AG04450 (cell line): ENCODE results near the gene GGT6. TPM values are rescaled to one million over a fixed set of nuclear protein-coding genes. Genes with fewer than 3 reads are reported as not detected.

Experiments used
- CTCF ChIA-PET: fragments of 300-600, 350-600 bp; formaldehyde crosslinking; extraction: SDS; loops from one replicate; lab custom pipeline; 2022; ENCODE audit warnings: antibody characterized with exemption, inconsistent platforms; lab: Charles Lee
- POLR2A ChIA-PET: fragments of 350-600 bp; formaldehyde crosslinking; extraction: SDS; loops from one replicate; lab custom pipeline; 2021; ENCODE audit warnings: antibody characterized with exemption, inconsistent platforms; lab: Yijun Ruan, JAX
- DNase-seq: peaks from one replicate; pipeline ENCODE4 v3.0.0-alpha.2; 2011; ENCODE audit warnings: low read depth, low spot score
- H3K27ac ChIP-seq: one replicate; pipeline ENCODE4 v1.5.1; 2012; ENCODE audit warnings: low read depth, low read length, control low read depth
- H3K27me3 ChIP-seq: one replicate; pipeline ENCODE4 v1.6.0; 2012; ENCODE audit warnings: low read length; ENCODE audit not compliant: control insufficient read depth, insufficient read depth
- H3K4me3 ChIP-seq: 2 replicates; pipeline ENCODE4 v1.5.1; 2011; ENCODE audit warnings: mild to moderate bottlenecking, low read depth, low read length, control low read depth
- H3K9me3 ChIP-seq: 2 replicates; pipeline ENCODE4 v1.5.1; 2012; ENCODE audit warnings: low read length; ENCODE audit not compliant: control insufficient read depth, insufficient read depth
- polyA plus RNA-seq: library from polyadenylated mRNA; depleted of rRNA; stranded (reverse); fragments of >200 nt; gene quantifications from 2 replicates; pipeline ENCODE4 v1.2.3, GENCODE V29; 2011
- TF ChIP-seq, protein P1 (sequence below): IDR thresholded peaks from 2 replicates; pipeline ENCODE4 v1.5.1; 2011; ENCODE audit warnings: low read depth, low read length, control low read depth, inconsistent platforms

GGT6 gene
- polyA plus RNA-seq, 1 experiment: not detected

DNA sequence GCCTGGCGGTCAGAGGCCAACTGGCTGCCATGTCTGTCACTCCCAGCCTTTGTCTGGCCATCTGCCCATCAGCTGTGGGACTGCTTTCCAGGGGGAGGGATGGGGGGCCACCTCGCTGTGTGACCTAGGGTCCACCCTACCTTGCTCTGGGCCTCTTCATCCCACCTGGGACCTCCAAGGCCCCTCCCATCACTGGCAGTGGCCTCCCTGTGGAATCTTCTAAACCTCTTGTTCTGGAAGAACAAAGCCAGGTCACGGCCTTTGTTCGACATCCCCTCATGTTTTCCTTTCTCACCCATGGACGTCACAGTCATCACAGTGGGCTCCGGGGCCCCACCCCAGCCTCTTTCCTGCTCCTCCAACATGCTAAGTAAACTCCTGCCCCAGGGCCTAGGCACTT, 37.7 kb downstream of the GGT6 start:
- TF ChIP-seq, protein P1, sequence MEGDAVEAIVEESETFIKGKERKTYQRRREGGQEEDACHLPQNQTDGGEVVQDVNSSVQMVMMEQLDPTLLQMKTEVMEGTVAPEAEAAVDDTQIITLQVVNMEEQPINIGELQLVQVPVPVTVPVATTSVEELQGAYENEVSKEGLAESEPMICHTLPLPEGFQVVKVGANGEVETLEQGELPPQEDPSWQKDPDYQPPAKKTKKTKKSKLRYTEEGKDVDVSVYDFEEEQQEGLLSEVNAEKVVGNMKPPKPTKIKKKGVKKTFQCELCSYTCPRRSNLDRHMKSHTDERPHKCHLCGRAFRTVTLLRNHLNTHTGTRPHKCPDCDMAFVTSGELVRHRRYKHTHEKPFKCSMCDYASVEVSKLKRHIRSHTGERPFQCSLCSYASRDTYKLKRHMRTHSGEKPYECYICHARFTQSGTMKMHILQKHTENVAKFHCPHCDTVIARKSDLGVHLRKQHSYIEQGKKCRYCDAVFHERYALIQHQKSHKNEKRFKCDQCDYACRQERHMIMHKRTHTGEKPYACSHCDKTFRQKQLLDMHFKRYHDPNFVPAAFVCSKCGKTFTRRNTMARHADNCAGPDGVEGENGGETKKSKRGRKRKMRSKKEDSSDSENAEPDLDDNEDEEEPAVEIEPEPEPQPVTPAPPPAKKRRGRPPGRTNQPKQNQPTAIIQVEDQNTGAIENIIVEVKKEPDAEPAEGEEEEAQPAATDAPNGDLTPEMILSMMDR: no peak
- ChIA-PET POLR2A (no interaction called here), CTCF (no interaction called here)
- H3K27ac ChIP-seq: no peak overlapping the region
- no peak for DNase-seq
- H3K9me3 ChIP-seq: no peaks in the 10 kb centered on the region; the same call in 1 of the 2 replicates
- H3K4me3 ChIP-seq: no peak overlapping the region
- H3K27me3 ChIP-seq: peaks cover 31% of the 10 kb centered on the region

DNA sequence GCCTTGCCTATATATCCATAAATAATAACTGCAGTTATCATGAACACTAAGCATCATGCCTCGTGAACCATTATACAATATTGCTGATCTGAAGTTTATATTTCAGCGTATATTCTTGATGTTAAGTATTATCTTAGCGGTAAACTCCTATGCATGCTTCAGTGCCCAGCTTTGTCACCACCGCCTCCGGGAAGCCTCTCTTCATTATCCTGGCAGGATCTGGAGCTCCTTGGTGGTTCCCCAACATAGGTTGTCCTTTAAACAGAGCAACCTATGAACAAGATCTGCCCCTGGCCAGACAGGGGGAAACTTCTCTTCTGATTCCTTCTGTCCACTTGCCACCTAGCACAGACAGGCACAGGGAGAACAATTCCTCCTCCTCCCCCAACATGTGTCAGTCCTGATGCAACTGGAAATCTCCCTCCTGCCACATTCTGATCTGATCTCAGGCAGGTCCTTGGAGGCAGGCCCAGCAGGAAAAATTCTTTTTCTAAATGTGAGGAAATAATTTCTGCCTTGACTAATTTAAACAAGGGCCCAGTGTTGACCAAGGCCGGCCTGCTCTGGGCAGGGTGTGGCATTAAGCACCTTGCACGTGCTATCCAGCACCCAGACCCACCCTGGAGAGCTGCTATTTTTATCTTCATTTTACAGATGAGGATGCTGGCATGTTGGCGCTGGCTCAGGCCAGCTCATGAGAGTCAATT, 39.3 kb downstream of the GGT6 start:
- Histone ChIP-seq H3K4me3 (no peak overlapping the region), H3K27ac (no peak overlapping the region), H3K9me3 (no peaks in the 10 kb centered on the region; the same call in 1 of the 2 replicates), H3K27me3 (peaks cover 27% of the 10 kb centered on the region)
- POLR2A ChIA-PET: interaction anchor here (1.0 kb wide), 1 partner anchor 51 kb away, joined by 3 read pairs; no protein-coding TSS in a partner anchor
- CTCF ChIA-PET: no interaction called here
- no peak for DNase-seq
- TF ChIP-seq, protein P1: no peak

DNA sequence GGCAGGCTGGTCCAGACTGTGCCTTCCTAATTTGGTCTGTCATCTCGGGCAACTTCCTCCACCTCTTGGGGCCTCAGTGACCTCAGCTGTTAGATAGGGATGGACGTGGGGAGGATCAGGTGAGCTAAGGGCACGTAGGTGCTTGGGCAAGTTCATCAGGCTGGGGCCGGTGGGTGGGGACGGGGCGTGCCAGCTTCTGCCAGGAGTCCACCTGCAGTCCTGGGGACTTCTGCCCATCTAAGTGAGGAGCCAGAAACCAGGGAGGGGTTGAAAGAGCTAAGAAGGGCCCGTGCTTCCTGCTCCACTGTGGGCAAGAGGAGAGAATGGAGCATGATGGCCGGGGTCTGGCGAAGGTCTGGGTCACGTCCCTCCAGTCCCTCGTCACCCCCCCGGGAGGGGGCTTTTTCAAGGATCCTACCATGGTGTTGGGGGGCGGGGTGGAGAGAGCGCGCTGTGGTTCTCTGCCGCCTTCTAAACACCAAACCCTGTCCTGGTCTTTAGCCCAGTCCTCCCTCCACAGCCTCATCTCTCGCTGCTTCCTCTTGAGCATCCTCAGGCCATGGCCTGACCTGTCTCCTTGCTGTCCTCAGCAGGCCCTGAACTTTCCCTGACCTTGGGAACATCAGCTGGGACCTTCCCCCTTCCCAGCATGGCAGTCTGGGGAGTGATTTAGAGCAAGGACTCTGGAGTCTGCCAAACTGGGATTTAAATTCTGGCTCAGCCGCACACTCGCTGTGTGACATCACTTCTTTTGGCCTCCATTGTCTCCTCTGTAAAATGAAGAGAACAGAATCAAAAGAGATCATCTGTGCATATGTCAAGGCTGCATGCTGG, 40.1 kb downstream of the GGT6 start:
- H3K27ac ChIP-seq: no peak overlapping the region
- DNase-seq: no peak
- peaks cover 25% of the 10 kb centered on the region for H3K27me3 ChIP-seq
- no peaks in the 10 kb centered on the region; the same call in 1 of the 2 replicates for H3K9me3 ChIP-seq
- POLR2A ChIA-PET: no interaction called here
- CTCF ChIA-PET: no interaction called here
- TF ChIP-seq, protein P1: no peak
- H3K4me3 ChIP-seq: no peak overlapping the region

DNA sequence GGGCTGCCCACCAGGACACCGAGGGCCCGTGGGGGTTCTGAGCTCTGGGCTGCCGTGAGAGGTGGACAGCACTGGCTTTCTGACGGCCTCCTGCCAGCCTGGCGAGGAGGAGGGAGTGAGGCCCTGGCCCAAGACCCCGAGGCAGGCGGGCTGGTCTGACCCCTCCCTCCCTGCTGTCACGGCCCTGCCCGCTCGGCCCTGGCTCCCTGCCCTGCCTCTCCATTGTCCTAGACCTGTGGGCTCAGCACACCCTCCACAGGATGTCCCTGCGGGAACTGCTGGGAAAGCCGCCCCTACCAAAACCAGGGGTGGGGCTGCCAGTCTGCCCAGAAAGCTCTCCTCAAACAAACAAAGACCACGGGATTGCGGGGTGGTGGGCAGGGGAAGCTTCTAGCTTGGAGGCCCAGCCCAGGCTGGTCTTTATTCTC, 41.0 kb downstream of the GGT6 start:
- TF ChIP-seq, protein P1: no peak
- CTCF ChIA-PET: no interaction called here
- DNase-seq: no peak
- Histone ChIP-seq H3K27me3 (peaks cover 20% of the 10 kb centered on the region), H3K4me3 (no peak overlapping the region), H3K9me3 (no peaks in the 10 kb centered on the region; the same call in 1 of the 2 replicates), H3K27ac (no peak overlapping the region)
- POLR2A ChIA-PET: no interaction called here

DNA sequence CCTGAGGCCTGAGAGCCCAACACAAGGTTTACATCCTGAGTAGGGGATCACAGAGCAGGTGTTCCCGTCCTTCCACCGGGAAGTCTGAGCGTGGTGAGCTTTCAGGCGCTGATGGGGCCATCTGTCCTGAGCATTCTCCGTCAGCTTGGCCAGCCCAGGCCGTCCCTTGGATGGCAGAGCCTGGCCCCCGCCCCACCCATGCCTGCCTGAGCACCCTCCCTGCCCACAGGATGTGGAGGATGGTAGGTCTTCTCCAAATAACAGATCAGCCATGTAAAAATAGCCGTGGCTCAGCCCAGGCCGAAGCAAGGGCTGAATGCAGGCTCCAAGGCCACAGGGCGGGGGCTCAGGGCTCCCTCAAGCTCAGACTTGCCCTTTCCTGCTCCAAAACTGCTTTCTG, 41.5 kb downstream of the GGT6 start:
- no peaks in the 10 kb centered on the region; the same call in 1 of the 2 replicates for H3K9me3 ChIP-seq
- ChIA-PET CTCF (no interaction called here), POLR2A (no interaction called here)
- DNase-seq: no peak
- no peak overlapping the region for H3K27ac ChIP-seq
- H3K4me3 ChIP-seq: no peak overlapping the region
- TF ChIP-seq, protein P1: no peak
- peaks cover 24% of the 10 kb centered on the region for H3K27me3 ChIP-seq
